SK-N-SH (cell line): ENCODE data around the gene STX16. TPM values are rescaled to one million over a fixed set of nuclear protein-coding genes. Genes with fewer than 3 reads are reported as not detected.

Source experiments
- CTCF ChIA-PET: fragments of 300-600, 350-600 bp; formaldehyde crosslinking; extraction: SDS; loops from one replicate; lab custom pipeline; 2021; lab: Yijun Ruan, JAX
- POLR2A ChIA-PET: fragments of 350-600 bp; sonication (Branson Sonifier 250); formaldehyde crosslinking; extraction: SDS; loops from one replicate; lab custom pipeline; 2020; ENCODE audit warnings: antibody characterized with exemption, inconsistent platforms; lab: Yijun Ruan, JAX
- DNase-seq: peaks from one replicate; pipeline ENCODE4 v3.0.0; 2012
- H2AFZ ChIP-seq: fragments of 200-600 bp; sonication (generic); 2 replicates; pipeline ENCODE4 v1.8.1; 2016; ENCODE audit warnings: antibody characterized with exemption, mild to moderate bottlenecking, low read depth
- H3F3A ChIP-seq: fragments of 200-600 bp; sonication (generic); replicated peaks from 2 replicates; pipeline ENCODE3; 2016; ENCODE audit warnings: antibody characterized with exemption, mild to moderate bottlenecking; ENCODE audit not compliant: insufficient read depth
- H3K27ac ChIP-seq, 2 experiments: fragments of 200-500 bp in 1 of 2; fragments of 200-600 bp in 1 of 2; sonication (Bioruptor generic) in 1 of 2; sonication (generic), shearing (Covaris generic) in 1 of 2; 2 replicates each; pipeline versions ENCODE4 v1.5.1 to v1.6.1; 2014 to 2016; ENCODE audit warnings: low read depth in 2 of 2, inconsistent platforms in 1 of 2, low read length in 1 of 2, mild to moderate bottlenecking in 1 of 2, mixed read lengths in 1 of 2
- H3K27me3 ChIP-seq: fragments of 200-600 bp; sonication (generic), shearing (Covaris generic); 2 replicates; pipeline ENCODE4 v1.6.1; 2016; ENCODE audit warnings: mixed run types; ENCODE audit not compliant: insufficient read depth
- H3K36me3 ChIP-seq, 2 experiments: fragments of 200-500 bp in 1 of 2; fragments of 200-600 bp in 1 of 2; sonication (Bioruptor generic) in 1 of 2; sonication (generic) in 1 of 2; replicated peaks in 1 of 2; 2 replicates each; pipeline versions ENCODE3 to v1.5.1; 2014 to 2016; ENCODE audit warnings: low read length in 1 of 2, mild to moderate bottlenecking in 1 of 2; ENCODE audit not compliant: insufficient read depth in 2 of 2, control insufficient read depth in 1 of 2
- H3K4me1 ChIP-seq, 2 experiments: fragments of 200-500 bp in 1 of 2; fragments of 200-600 bp in 1 of 2; sonication (Bioruptor generic) in 1 of 2; sonication (generic), shearing (Covaris generic) in 1 of 2; 2 replicates each; pipeline versions ENCODE4 v1.5.1 to v1.6.1; 2014 to 2016; ENCODE audit warnings: low read depth in 1 of 2, low read length in 1 of 2, mixed run types in 1 of 2; ENCODE audit not compliant: insufficient read depth in 2 of 2, control insufficient read depth in 1 of 2
- H3K4me2 ChIP-seq: fragments of 200-600 bp; sonication (generic), shearing (Covaris generic); 2 replicates; pipeline ENCODE4 v1.6.1; 2017; ENCODE audit warnings: mixed run types
- H3K4me3 ChIP-seq, 2 experiments: fragments of 200-500 bp in 1 of 2; fragments of 200-600 bp in 1 of 2; sonication (Bioruptor generic) in 1 of 2; sonication (generic), shearing (Covaris generic) in 1 of 2; 2 replicates each; pipeline versions ENCODE4 v1.5.1 to v1.8.1; 2014 to 2016; ENCODE audit warnings: low read depth in 2 of 2, inconsistent platforms in 1 of 2, low read length in 1 of 2, mild to moderate bottlenecking in 1 of 2, mixed read lengths in 1 of 2, moderate library complexity in 1 of 2
- H3K79me2 ChIP-seq: fragments of 200-600 bp; sonication (generic); 2 replicates; pipeline ENCODE4 v1.8.1; 2017; ENCODE audit warnings: mild to moderate bottlenecking; ENCODE audit not compliant: insufficient read depth
- H3K9ac ChIP-seq: fragments of 200-600 bp; sonication (generic); 2 replicates; pipeline ENCODE4 v1.6.1; 2017; ENCODE audit warnings: mixed run types
- H3K9me2 ChIP-seq: fragments of 200-600 bp; sonication (generic); 2 replicates; pipeline ENCODE4 v1.6.1; 2017; ENCODE audit warnings: mixed run types
- H3K9me3 ChIP-seq: fragments of 200-600 bp; sonication (generic); 2 replicates; pipeline ENCODE4 v1.6.1; 2017; ENCODE audit warnings: mixed run types, mild to moderate bottlenecking, moderate library complexity
- H4K20me1 ChIP-seq: fragments of 200-600 bp; sonication (generic); 2 replicates; pipeline ENCODE4 v1.6.1; 2017; ENCODE audit warnings: mild to moderate bottlenecking, mixed run types; ENCODE audit not compliant: insufficient read depth
- CHD2 ChIP-seq: fragments of 150-350 bp; IDR thresholded peaks from 2 replicates; pipeline ENCODE4 v1.6.1; 2018; ENCODE audit warnings: low read length; ENCODE audit not compliant: partially characterized antibody
- EP300 ChIP-seq, 2 experiments: IDR thresholded peaks; 2 replicates each; pipeline versions ENCODE4 v1.4.0 to v1.6.1; 2012; ENCODE audit warnings: borderline replicate concordance in 1 of 2, low read depth in 1 of 2, low read length in 1 of 2
- FOSL2 ChIP-seq: IDR thresholded peaks from 2 replicates; pipeline ENCODE4 v1.4.0; 2012; ENCODE audit warnings: low read depth, mild to moderate bottlenecking, moderate library complexity, borderline replicate concordance
- GABPA ChIP-seq: IDR thresholded peaks from 2 replicates; pipeline ENCODE4 v1.4.0; 2012; ENCODE audit warnings: low read depth, mild to moderate bottlenecking
- JUND ChIP-seq: IDR thresholded peaks from 2 replicates; pipeline ENCODE4 v1.4.0; 2012
- MEF2A ChIP-seq: IDR thresholded peaks from 2 replicates; pipeline ENCODE4 v1.4.0; 2012; ENCODE audit warnings: low read depth, borderline replicate concordance
- NRF1 ChIP-seq: IDR thresholded peaks from 2 replicates; pipeline ENCODE4 v1.6.1; 2012; ENCODE audit warnings: low read depth, mild to moderate bottlenecking, low read length
- RAD21 ChIP-seq: IDR thresholded peaks from 2 replicates; pipeline ENCODE4 v1.6.1; 2012; ENCODE audit warnings: mild to moderate bottlenecking, low read length
- RCOR1 ChIP-seq: fragments of 150-350 bp; IDR thresholded peaks from 2 replicates; pipeline ENCODE4 v1.6.1; 2017; ENCODE audit warnings: antibody characterized with exemption, low read length
- RXRA ChIP-seq: IDR thresholded peaks from 2 replicates; pipeline ENCODE4 v1.4.0; 2012; ENCODE audit warnings: low read depth, mild to moderate bottlenecking, borderline replicate concordance
- SIN3A ChIP-seq: IDR thresholded peaks from 2 replicates; pipeline ENCODE4 v1.6.1; 2012; ENCODE audit warnings: low read depth, mild to moderate bottlenecking, low read length, moderate library complexity, borderline replicate concordance
- SMC3 ChIP-seq: IDR thresholded peaks from 2 replicates; pipeline ENCODE4 v1.6.1; 2012; ENCODE audit warnings: low read depth, low read length, improper control_type of control experiment
- TEAD4 ChIP-seq: IDR thresholded peaks from 2 replicates; pipeline ENCODE4 v1.4.0; 2012; ENCODE audit warnings: mild to moderate bottlenecking, borderline replicate concordance; ENCODE audit not compliant: insufficient read depth
- USF2 ChIP-seq: fragments of 150-350 bp; IDR thresholded peaks from 2 replicates; pipeline ENCODE4 v1.6.1; 2017; ENCODE audit warnings: antibody characterized with exemption, low read length, low read depth, borderline replicate concordance
- ZBTB33 ChIP-seq: IDR thresholded peaks from 2 replicates; pipeline ENCODE4 v1.4.0; 2012; ENCODE audit warnings: low read depth, borderline replicate concordance
- WGBS: methylation state at CpG from one replicate; pipeline ENCODE4 v1.1.6; 2017; ENCODE audit warnings: low lambda C conversion rate; 5-methylcytosine and 5-hydroxymethylcytosine counted together
- polyA plus RNA-seq, 3 experiments: library from polyadenylated mRNA; depleted of rRNA; stranded (reverse); fragments of >200 nt; gene quantifications; 2 replicates each; pipeline ENCODE4 v1.2.3, GENCODE V29; 2012
- TF ChIP-seq, protein P1 (sequence below): fragments of 150-350 bp; IDR thresholded peaks from 2 replicates; pipeline ENCODE4 v1.6.1; 2016; ENCODE audit warnings: mild to moderate bottlenecking, low read depth, low read length
- TF ChIP-seq, protein P2 (sequence below): IDR thresholded peaks from 2 replicates; pipeline ENCODE4 v1.4.0; 2012; ENCODE audit warnings: low read depth

Gene STX16
- polyA plus RNA-seq, 1 of the 3 experiments (the other 2 are of a cell fraction) = 63.8 TPM

DNA sequence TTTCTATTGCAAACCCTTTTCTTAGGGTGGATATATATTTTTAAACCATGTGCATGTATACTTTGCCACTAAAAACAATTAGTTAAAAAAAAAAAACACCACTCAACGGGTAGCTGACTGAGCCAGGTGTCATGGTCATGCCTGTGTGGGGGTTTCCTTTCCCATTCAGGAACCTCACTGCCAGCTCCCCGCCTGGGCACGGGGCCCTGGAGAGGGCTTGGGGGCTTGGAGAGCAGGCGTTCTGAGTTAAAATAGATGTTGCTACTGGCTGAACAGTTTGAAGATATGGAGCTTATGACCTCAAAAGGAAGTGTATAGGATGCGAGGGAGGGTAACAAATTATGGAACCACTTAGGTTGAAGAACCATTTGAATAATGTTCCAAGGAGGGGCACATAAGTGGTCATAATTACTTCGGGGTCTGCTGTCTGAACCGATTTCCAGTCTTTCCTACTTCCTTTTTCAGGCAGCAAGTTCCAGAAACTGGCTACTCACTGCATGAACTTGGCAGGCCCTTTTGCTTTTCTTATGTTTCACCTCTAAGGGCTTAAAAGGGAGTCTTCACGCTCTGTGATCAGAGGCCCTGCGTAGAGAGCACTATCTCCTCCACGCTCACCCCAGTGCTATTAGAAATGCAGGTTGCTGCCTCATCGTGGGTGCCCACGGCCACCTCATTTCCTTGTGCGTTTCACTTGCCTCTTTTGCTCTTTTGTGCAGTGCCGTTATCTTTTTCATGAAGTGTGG lies 9.9 kb downstream of the STX16 start:
- Histone ChIP-seq H3K79me2 (peaks cover 100% of the 10 kb centered on the region), H3K4me2 (no peak overlapping the region), H3F3A (no peaks in the 10 kb centered on the region), H4K20me1 (peaks cover 3% of the 10 kb centered on the region; the same call in 1 of the 2 replicates), H3K4me1 (peaks cover 23% of the 10 kb centered on the region in 2 experiments; a peak in 3 of 4 replicates), H3K27ac (no peak overlapping the region), H2AFZ (no peak overlapping the region), H3K27me3 (no peaks in the 10 kb centered on the region), H3K9me3 (no peaks in the 10 kb centered on the region), H3K36me3 (peaks cover 33 to 62% of the 10 kb centered on the region in 2 experiments), H3K9me2 (no peaks in the 10 kb centered on the region), H3K4me3 (no peak overlapping the region), H3K9ac (no peak overlapping the region)
- DNase-seq = no peak
- CTCF ChIA-PET = interaction anchor here (1.9 kb wide), 1 partner anchor 10 kb away, joined by 11 read pairs; the partner anchor contains the start of gene STX16
- TF ChIP-seq SIN3A = no peak
- no peak for TF ChIP-seq GABPA
- TF ChIP-seq RCOR1 = no peak
- TF ChIP-seq, protein P1, sequence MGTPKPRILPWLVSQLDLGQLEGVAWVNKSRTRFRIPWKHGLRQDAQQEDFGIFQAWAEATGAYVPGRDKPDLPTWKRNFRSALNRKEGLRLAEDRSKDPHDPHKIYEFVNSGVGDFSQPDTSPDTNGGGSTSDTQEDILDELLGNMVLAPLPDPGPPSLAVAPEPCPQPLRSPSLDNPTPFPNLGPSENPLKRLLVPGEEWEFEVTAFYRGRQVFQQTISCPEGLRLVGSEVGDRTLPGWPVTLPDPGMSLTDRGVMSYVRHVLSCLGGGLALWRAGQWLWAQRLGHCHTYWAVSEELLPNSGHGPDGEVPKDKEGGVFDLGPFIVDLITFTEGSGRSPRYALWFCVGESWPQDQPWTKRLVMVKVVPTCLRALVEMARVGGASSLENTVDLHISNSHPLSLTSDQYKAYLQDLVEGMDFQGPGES = no peak
- no peak for TF ChIP-seq MEF2A
- no peak for TF ChIP-seq CHD2
- TF ChIP-seq USF2 = no peak
- no peak for TF ChIP-seq JUND
- no peak for TF ChIP-seq TEAD4
- TF ChIP-seq NRF1 = no peak
- TF ChIP-seq, protein P2, sequence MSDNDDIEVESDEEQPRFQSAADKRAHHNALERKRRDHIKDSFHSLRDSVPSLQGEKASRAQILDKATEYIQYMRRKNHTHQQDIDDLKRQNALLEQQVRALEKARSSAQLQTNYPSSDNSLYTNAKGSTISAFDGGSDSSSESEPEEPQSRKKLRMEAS = no peak
- no peak for TF ChIP-seq EP300 (IDR thresholded peaks at IDR 0.05; ENCODE audit: borderline replicate concordance in 1 of 2, low read depth in 1 of 2, low read length in 1 of 2)
- no peak for TF ChIP-seq FOSL2
- TF ChIP-seq SMC3 = no peak
- TF ChIP-seq RXRA = no peak
- no peak for TF ChIP-seq RAD21
- no peak for TF ChIP-seq ZBTB33
- POLR2A ChIA-PET = no interaction called here
- WGBS = 92% methylated on average over 14 of the region's 14 CpGs
